ENCODE results near the gene GRIK1. TPM values are rescaled to one million over a fixed set of nuclear protein-coding genes. Genes with fewer than 3 reads are reported as not detected.

GRIK1 gene
- total and polyA plus RNA-seq, 4 donors: not detected

- ATAC-seq (ENCODE audit: low FRiP score) (no peak), DNase-seq (no peak)
- Histone ChIP-seq H3K9me3 (ENCODE audit: control insufficient read depth, low read length) (no peaks in the 10 kb centered on the region), H3K4me3 (ENCODE audit: low read length in 2 of 2) (no peak overlapping the region), H3K4me1 (ENCODE audit: control insufficient read depth in 1 of 2, insufficient read depth in 2 of 2, low read length in 2 of 2) (no peaks in the 10 kb centered on the region), H3K27me3 (ENCODE audit: control insufficient read depth in 1 of 2, insufficient read depth in 2 of 2, low read length in 1 of 2) (no peaks in the 10 kb centered on the region), H3K36me3 (ENCODE audit: control insufficient read depth in 1 of 2, insufficient read depth in 2 of 2, low read length in 1 of 2) (no peaks in the 10 kb centered on the region), H3K27ac (ENCODE audit: low read depth in 1 of 2, low read length in 2 of 2) (no peak overlapping the region)
- WGBS, 2 donors: 58 to 74% methylated on average over 3 of the region's 3 CpGs
- intact Hi-C loops (cut with DNase I): no loop called here
Observed at GRCh38 chr21:29896884-29897283, 42.9 kb downstream of the GRIK1 start.

DNA sequence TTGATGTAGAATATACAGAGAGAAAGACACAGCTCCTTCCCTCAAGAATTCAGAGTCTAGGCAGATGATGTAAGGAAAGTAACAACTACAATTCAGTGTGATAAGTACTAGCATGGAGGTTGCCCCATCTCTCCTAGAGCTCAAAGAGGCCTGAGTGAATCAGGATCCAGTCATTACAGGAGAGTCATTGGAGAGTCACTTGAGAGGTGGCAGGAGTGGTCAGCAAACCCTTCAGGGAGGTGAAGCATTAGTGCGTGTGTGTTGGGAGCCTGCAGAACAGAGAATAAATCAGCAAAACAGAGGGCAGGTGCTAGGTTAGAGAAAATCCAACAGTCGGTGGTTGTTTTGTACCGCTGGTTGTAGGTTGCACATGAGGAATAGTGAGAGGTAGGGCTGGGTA is 46.1 kb downstream of the GRIK1 start:
- DNase-seq: no peak
- H3K27me3 ChIP-seq (ENCODE audit: control insufficient read depth in 1 of 2, insufficient read depth in 2 of 2, low read length in 1 of 2): no peaks in the 10 kb centered on the region
- ATAC-seq (ENCODE audit: low FRiP score): no peak
- no peaks in the 10 kb centered on the region for H3K9me3 ChIP-seq (ENCODE audit: control insufficient read depth, low read length)
- no peak overlapping the region for H3K27ac ChIP-seq (ENCODE audit: low read depth in 1 of 2, low read length in 2 of 2)
- no peak overlapping the region for H3K4me3 ChIP-seq (ENCODE audit: low read length in 2 of 2)
- 94 to 100% methylated on average over 3 of the region's 3 CpGs for WGBS, 2 donors
- H3K4me1 ChIP-seq (ENCODE audit: control insufficient read depth in 1 of 2, insufficient read depth in 2 of 2, low read length in 2 of 2): no peaks in the 10 kb centered on the region
- intact Hi-C loops (cut with DNase I): no loop called here
- no peaks in the 10 kb centered on the region for H3K36me3 ChIP-seq (ENCODE audit: control insufficient read depth in 1 of 2, insufficient read depth in 2 of 2, low read length in 1 of 2)

- ATAC-seq (ENCODE audit: low FRiP score) (no peak), DNase-seq (no peak)
- Histone ChIP-seq H3K4me1 (ENCODE audit: control insufficient read depth in 1 of 2, insufficient read depth in 2 of 2, low read length in 2 of 2) (no peaks in the 10 kb centered on the region), H3K36me3 (ENCODE audit: control insufficient read depth in 1 of 2, insufficient read depth in 2 of 2, low read length in 1 of 2) (no peaks in the 10 kb centered on the region), H3K27me3 (ENCODE audit: control insufficient read depth in 1 of 2, insufficient read depth in 2 of 2, low read length in 1 of 2) (no peaks in the 10 kb centered on the region), H3K9me3 (ENCODE audit: control insufficient read depth, low read length) (no peaks in the 10 kb centered on the region), H3K4me3 (ENCODE audit: low read length in 2 of 2) (no peak overlapping the region), H3K27ac (ENCODE audit: low read depth in 1 of 2, low read length in 2 of 2) (no peak overlapping the region)
- 57 to 69% methylated on average over 6 of the region's 6 CpGs for WGBS, 2 donors
- intact Hi-C loops (cut with DNase I): no loop called here
Observed at GRCh38 chr21:29892379-29892778, 47.4 kb downstream of the GRIK1 start.

GRCh38 chr21:29888437-29888836 is 51.4 kb downstream of the GRIK1 start:
- Histone ChIP-seq H3K4me1 (ENCODE audit: control insufficient read depth in 1 of 2, insufficient read depth in 2 of 2, low read length in 2 of 2) (no peaks in the 10 kb centered on the region), H3K36me3 (ENCODE audit: control insufficient read depth in 1 of 2, insufficient read depth in 2 of 2, low read length in 1 of 2) (no peaks in the 10 kb centered on the region), H3K27me3 (ENCODE audit: control insufficient read depth in 1 of 2, insufficient read depth in 2 of 2, low read length in 1 of 2) (no peaks in the 10 kb centered on the region), H3K4me3 (ENCODE audit: low read length in 2 of 2) (no peak overlapping the region), H3K9me3 (ENCODE audit: control insufficient read depth, low read length) (no peaks in the 10 kb centered on the region), H3K27ac (ENCODE audit: low read depth in 1 of 2, low read length in 2 of 2) (no peak overlapping the region)
- 84% methylated on average over 2 of the region's 2 CpGs for WGBS, 2 donors
- DNase-seq (no peak), ATAC-seq (ENCODE audit: low FRiP score) (no peak)
- intact Hi-C loops (cut with DNase I): no loop called here

DNA sequence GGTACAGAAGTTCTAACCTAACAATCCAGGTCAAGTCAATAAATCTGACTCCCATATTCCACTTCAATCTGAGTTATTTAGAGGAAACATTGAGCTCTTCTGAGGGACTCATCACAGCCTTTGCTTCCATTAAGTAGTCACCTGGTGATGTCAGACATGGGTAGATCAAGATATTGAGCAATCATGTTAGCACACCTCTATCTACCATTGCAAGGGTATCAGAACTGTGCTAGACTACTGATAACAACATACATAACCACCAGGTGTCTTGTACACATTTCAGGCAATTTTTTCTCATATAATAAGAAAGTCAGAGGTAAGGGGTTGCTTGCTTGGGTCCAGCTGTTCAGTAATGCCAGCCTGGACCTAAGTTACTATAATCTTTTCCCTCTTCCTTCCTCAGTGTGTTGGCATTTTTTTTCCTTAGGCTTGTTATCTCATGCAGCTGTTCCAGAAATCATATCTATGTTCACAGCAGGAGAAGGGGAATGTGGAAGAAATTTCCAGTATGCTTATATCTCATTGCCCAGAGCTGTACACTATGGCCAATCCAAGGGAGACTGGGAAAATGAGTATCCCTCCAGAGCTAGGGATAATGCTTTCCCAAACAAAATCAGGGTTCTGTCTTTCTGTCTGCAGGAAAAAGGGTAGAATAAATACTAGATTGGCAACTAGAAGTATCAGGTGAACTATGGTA is 52.3 kb downstream of the GRIK1 start:
- no peaks in the 10 kb centered on the region for H3K36me3 ChIP-seq (ENCODE audit: control insufficient read depth in 1 of 2, insufficient read depth in 2 of 2, low read length in 1 of 2)
- intact Hi-C loops (cut with DNase I): no loop called here
- no peak overlapping the region for H3K4me3 ChIP-seq (ENCODE audit: low read length in 2 of 2)
- DNase-seq (no peak), ATAC-seq (ENCODE audit: low FRiP score) (no peak)
- H3K9me3 ChIP-seq (ENCODE audit: control insufficient read depth, low read length): no peaks in the 10 kb centered on the region
- H3K4me1 ChIP-seq (ENCODE audit: control insufficient read depth in 1 of 2, insufficient read depth in 2 of 2, low read length in 2 of 2): no peaks in the 10 kb centered on the region
- H3K27ac ChIP-seq (ENCODE audit: low read depth in 1 of 2, low read length in 2 of 2): no peak overlapping the region
- no peaks in the 10 kb centered on the region for H3K27me3 ChIP-seq (ENCODE audit: control insufficient read depth in 1 of 2, insufficient read depth in 2 of 2, low read length in 1 of 2)

- no peaks in the 10 kb centered on the region for H3K9me3 ChIP-seq (ENCODE audit: control insufficient read depth, low read length)
- H3K27ac ChIP-seq (ENCODE audit: low read depth in 1 of 2, low read length in 2 of 2): no peak overlapping the region
- no peaks in the 10 kb centered on the region for H3K27me3 ChIP-seq (ENCODE audit: control insufficient read depth in 1 of 2, insufficient read depth in 2 of 2, low read length in 1 of 2)
- no peak overlapping the region for H3K4me3 ChIP-seq (ENCODE audit: low read length in 2 of 2)
- intact Hi-C loops (cut with DNase I): no loop called here
- WGBS, 2 donors: 28 to 46% methylated on average over 1 of the region's 1 CpG
- no peak for DNase-seq
- ATAC-seq (ENCODE audit: low FRiP score): no peak
- H3K36me3 ChIP-seq (ENCODE audit: control insufficient read depth in 1 of 2, insufficient read depth in 2 of 2, low read length in 1 of 2): no peaks in the 10 kb centered on the region
- H3K4me1 ChIP-seq (ENCODE audit: control insufficient read depth in 1 of 2, insufficient read depth in 2 of 2, low read length in 2 of 2): no peaks in the 10 kb centered on the region
Observed at GRCh38 chr21:29885491-29885890, 54.3 kb downstream of the GRIK1 start.

- intact Hi-C loops (cut with DNase I): no loop called here
- WGBS, 2 donors: 90 to 97% methylated on average over 1 of the region's 1 CpG
Observed at GRCh38 chr21:29875873-29876272, 63.9 kb downstream of the GRIK1 start.

DNA sequence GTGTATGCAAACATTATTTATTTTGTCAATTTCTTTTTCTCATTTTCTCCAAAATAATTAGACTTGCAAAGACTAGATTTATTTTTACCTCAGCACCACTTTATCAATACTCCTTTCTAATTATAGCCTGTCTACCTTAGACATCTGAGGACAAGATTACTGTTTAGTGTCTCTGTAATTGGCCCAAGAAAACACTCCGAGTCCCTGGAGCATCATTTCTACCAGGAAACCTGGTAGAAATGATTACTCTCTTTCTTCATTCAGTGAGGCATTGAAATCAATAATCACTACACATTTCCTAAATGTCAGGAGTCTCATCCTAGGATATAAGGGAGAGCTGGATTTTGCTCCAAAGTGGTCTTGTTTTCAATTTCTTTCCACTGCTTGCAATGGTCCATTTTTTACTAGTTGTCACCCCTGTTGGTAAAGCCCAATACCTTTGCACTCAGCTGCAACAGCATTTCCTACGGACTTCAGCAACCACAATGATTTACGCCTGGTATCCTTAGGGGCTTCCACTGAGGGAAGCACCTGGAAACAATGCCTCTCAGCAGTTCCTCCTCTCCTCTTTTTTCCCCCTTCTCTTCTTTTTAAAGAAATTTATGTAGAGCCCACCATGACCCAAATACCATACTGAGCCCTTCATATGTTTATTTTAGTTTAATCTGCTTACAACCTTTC is 64.6 kb downstream of the GRIK1 start:
- no peak overlapping the region for H3K27ac ChIP-seq (ENCODE audit: low read depth in 1 of 2, low read length in 2 of 2)
- H3K9me3 ChIP-seq (ENCODE audit: control insufficient read depth, low read length): peaks cover 2% of the 10 kb centered on the region
- intact Hi-C loops (cut with DNase I): no loop called here
- no peak overlapping the region for H3K4me3 ChIP-seq (ENCODE audit: low read length in 2 of 2)
- H3K27me3 ChIP-seq (ENCODE audit: control insufficient read depth in 1 of 2, insufficient read depth in 2 of 2, low read length in 1 of 2): no peaks in the 10 kb centered on the region
- DNase-seq: no peak
- no peaks in the 10 kb centered on the region for H3K36me3 ChIP-seq (ENCODE audit: control insufficient read depth in 1 of 2, insufficient read depth in 2 of 2, low read length in 1 of 2)
- WGBS, 2 donors: 81 to 91% methylated on average over 3 of the region's 3 CpGs
- ATAC-seq (ENCODE audit: low FRiP score): no peak
- H3K4me1 ChIP-seq (ENCODE audit: control insufficient read depth in 1 of 2, insufficient read depth in 2 of 2, low read length in 2 of 2): no peaks in the 10 kb centered on the region

More at GRCh38 chr21:29875873-29876272, 63.9 kb downstream of the GRIK1 start:
- no peak for DNase-seq
- Histone ChIP-seq H3K4me1 (ENCODE audit: control insufficient read depth in 1 of 2, insufficient read depth in 2 of 2, low read length in 2 of 2) (no peaks in the 10 kb centered on the region), H3K9me3 (ENCODE audit: control insufficient read depth, low read length) (peaks cover 2% of the 10 kb centered on the region), H3K27me3 (ENCODE audit: control insufficient read depth in 1 of 2, insufficient read depth in 2 of 2, low read length in 1 of 2) (no peaks in the 10 kb centered on the region), H3K27ac (ENCODE audit: low read depth in 1 of 2, low read length in 2 of 2) (no peak overlapping the region), H3K4me3 (ENCODE audit: low read length in 2 of 2) (no peak overlapping the region), H3K36me3 (ENCODE audit: control insufficient read depth in 1 of 2, insufficient read depth in 2 of 2, low read length in 1 of 2) (no peaks in the 10 kb centered on the region)
- no peak for ATAC-seq (ENCODE audit: low FRiP score)

- no peak for ATAC-seq (ENCODE audit: low FRiP score)
- no peaks in the 10 kb centered on the region for H3K27me3 ChIP-seq (ENCODE audit: control insufficient read depth in 1 of 2, insufficient read depth in 2 of 2, low read length in 1 of 2)
- H3K9me3 ChIP-seq (ENCODE audit: control insufficient read depth, low read length): peaks cover 1% of the 10 kb centered on the region
- no peak for DNase-seq
- H3K4me3 ChIP-seq (ENCODE audit: low read length in 2 of 2): no peak overlapping the region
- H3K4me1 ChIP-seq (ENCODE audit: control insufficient read depth in 1 of 2, insufficient read depth in 2 of 2, low read length in 2 of 2): no peaks in the 10 kb centered on the region
- WGBS, 2 donors: 96% methylated on average over 12 of the region's 12 CpGs
- intact Hi-C loops (cut with DNase I): no loop called here
- no peak overlapping the region for H3K27ac ChIP-seq (ENCODE audit: low read depth in 1 of 2, low read length in 2 of 2)
- H3K36me3 ChIP-seq (ENCODE audit: control insufficient read depth in 1 of 2, insufficient read depth in 2 of 2, low read length in 1 of 2): no peaks in the 10 kb centered on the region
Observed at GRCh38 chr21:29873908-29874307, 65.9 kb downstream of the GRIK1 start.
